GM06990 (cell line): ENCODE results near the gene CSF1R.
"Not testable (repeated sequence)": the region's sequence is repeated elsewhere in the genome, so short reads cannot be mapped to it uniquely, and the experiment has no call there.

Experiments used
- DNase-seq: peaks from one replicate; pipeline ENCODE4 v3.0.0-alpha.2; 2011; ENCODE audit not compliant: insufficient read length; ENCODE audit errors: extremely low read depth
- H3K27me3 ChIP-seq: replicated peaks from 2 replicates; pipeline ENCODE4 v1.6.0; 2011; ENCODE audit warnings: low read length; ENCODE audit not compliant: control insufficient read depth, insufficient read depth
- H3K36me3 ChIP-seq: 2 replicates; pipeline ENCODE4 v1.5.1; 2011; ENCODE audit warnings: low read length; ENCODE audit not compliant: control insufficient read depth, insufficient read depth
- H3K4me3 ChIP-seq: replicated peaks from 2 replicates; pipeline ENCODE4 v1.5.1; 2011; ENCODE audit warnings: low read depth, mild to moderate bottlenecking, control low read depth, low read length
- TF ChIP-seq, protein P1 (sequence below): IDR thresholded peaks from 2 replicates; pipeline ENCODE4 v1.5.1; 2011; ENCODE audit warnings: low read length, control low read depth, mild to moderate bottlenecking, inconsistent platforms; ENCODE audit not compliant: insufficient read depth, poor library complexity, severe bottlenecking

CSF1R gene

DNA sequence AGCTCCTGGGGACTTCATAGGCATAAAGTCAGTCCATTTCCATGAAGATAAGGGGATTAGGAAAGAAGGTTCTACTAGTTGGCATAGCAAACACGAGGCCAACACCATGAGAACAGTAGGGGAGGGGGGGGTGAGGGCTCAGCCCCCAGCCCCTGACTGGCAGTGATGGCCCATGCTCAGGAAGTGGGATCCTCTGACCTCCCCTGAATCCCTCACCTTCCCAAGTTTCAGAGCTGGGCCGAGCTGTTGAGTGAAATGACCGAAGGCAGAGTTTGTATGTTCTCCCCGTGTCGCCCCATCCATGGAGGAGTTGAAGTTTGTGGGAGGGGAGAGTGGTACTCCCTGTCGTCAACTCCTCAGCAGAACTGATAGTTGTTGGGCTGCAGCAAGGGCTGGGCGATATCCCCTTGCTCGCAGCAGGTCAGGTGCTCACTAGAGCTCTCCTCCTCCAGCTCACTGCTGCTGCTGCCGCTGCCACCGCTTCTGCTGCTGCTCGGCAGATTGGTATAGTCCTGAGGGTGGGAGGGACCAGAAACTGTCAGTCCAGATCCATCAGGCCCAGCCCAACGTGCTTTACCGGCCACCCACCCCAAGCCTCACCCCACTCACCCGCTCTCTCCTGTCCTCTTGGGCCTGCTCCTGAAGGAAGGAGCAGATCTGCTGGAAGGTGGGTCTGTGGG is 32.5 kb downstream of the CSF1R start:
- TF ChIP-seq, protein P1, sequence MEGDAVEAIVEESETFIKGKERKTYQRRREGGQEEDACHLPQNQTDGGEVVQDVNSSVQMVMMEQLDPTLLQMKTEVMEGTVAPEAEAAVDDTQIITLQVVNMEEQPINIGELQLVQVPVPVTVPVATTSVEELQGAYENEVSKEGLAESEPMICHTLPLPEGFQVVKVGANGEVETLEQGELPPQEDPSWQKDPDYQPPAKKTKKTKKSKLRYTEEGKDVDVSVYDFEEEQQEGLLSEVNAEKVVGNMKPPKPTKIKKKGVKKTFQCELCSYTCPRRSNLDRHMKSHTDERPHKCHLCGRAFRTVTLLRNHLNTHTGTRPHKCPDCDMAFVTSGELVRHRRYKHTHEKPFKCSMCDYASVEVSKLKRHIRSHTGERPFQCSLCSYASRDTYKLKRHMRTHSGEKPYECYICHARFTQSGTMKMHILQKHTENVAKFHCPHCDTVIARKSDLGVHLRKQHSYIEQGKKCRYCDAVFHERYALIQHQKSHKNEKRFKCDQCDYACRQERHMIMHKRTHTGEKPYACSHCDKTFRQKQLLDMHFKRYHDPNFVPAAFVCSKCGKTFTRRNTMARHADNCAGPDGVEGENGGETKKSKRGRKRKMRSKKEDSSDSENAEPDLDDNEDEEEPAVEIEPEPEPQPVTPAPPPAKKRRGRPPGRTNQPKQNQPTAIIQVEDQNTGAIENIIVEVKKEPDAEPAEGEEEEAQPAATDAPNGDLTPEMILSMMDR = no peak

DNA sequence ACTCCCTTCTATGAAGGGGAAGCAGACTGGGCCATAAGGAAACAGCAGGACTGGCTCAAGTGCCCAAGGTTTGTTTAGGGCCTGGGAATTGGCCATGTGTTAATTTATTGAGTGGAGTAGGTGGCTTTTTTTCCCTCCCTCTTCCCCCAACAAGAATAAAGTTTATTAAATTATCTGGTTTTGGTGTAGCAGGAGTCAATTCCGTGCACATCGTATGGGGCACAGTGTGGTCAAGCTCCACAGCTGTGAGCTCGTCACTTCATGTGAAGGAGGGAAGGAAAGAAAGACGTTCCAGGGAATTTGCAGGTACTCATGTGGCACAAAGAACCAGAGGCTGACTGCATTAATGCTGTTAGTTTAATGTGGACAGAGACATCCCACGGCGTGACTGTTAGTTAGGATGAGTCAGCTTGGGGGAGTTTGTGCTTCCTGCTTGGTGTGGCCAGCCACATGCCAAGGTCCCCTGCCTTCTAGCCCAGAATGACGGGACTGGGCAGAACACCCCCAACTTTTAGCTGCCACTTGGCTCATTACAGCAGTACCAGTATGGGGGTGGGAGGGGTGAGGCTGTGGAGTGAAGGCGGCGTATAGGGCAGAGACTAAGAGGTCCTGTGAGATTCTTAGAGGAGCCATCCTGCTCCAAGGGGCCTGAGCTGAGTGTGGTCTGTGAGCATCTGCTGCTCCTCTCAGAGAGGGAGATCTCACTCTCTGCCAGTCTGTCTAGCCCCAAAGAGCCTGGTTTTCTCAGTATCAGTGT is 33.2 kb downstream of the CSF1R start:
- no peak for DNase-seq
- H3K27me3 ChIP-seq = no peaks in the 10 kb centered on the region
- no peak overlapping the region for H3K4me3 ChIP-seq
- H3K36me3 ChIP-seq = peaks cover 50% of the 10 kb centered on the region
- TF ChIP-seq, protein P1 = no peak

More for the DNA sequence above, 32.5 kb downstream of the CSF1R start:
- no peak for DNase-seq
- H3K27me3 ChIP-seq = no peaks in the 10 kb centered on the region
- H3K4me3 ChIP-seq = no peak overlapping the region
- peaks cover 48% of the 10 kb centered on the region for H3K36me3 ChIP-seq

DNA sequence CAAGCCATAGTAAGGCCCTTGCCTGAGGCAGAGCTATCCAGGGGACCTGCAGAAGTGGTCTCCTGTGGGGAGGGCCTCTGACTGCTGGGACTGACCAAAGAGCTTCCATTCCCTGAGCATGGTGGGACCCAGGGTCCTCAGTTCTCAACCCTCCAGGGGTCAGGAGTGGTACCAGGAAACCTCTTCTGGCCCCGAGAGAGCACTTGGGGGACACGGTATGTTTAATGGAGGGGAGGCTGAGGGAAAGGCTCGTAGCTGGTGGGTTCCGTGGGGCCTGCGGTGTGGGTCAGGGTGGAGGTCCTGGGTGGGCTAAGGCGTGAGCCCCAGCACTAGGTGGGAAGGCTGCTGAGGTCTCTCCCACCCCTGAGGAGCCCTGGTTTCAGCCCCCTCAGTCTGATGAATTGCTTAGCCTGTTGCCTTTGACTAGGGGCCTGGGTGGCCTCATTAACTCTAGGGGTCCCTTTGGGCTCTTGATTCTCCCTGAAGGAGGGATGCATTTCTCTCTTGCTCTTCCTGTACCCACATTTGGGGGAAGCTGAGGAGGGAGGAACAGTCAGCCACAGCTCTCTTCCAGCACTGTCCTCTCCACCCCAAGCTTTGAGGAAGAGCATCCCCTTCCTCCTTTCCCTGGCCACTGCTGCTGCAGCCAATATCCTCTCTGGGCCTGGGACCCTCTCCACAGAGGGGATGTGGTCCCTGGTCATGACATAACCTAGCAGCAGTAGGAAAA is 34.0 kb downstream of the CSF1R start:
- Histone ChIP-seq H3K36me3 (peaks cover 55% of the 10 kb centered on the region), H3K4me3 (no peak overlapping the region)
- TF ChIP-seq, protein P1 = no peak

DNA sequence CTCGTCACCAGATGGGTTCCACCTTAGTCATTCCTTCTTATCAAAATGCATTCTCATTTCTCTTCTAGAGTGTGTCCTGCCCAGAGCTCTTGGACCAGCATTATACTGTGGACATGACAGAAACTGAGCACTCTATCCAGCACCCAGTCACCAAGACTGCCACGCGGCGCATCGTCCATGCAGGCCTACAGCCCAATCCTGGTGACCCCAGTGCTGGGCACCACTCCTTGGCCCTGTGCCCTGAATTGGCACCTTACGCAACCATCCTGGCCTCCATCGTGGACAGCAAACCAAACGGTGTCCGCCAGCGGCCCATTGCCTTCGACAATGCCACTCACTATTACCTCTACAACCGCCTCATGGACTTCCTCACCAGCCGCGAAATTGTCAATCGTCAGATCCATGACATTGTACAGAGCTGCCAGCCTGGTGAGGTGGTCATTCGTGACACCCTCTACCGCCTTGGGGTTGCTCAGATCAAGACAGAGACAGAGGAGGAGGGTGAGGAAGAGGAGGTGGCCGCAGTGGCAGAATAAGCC is 34.6 kb downstream of the CSF1R start:
- TF ChIP-seq, protein P1 = no peak
- H3K4me3 ChIP-seq = no peak overlapping the region
- no peak for DNase-seq
- H3K27me3 ChIP-seq = no peaks in the 10 kb centered on the region
- peaks cover 56% of the 10 kb centered on the region for H3K36me3 ChIP-seq

More for the DNA sequence above, 34.0 kb downstream of the CSF1R start:
- DNase-seq = no peak
- H3K27me3 ChIP-seq = no peaks in the 10 kb centered on the region

DNA sequence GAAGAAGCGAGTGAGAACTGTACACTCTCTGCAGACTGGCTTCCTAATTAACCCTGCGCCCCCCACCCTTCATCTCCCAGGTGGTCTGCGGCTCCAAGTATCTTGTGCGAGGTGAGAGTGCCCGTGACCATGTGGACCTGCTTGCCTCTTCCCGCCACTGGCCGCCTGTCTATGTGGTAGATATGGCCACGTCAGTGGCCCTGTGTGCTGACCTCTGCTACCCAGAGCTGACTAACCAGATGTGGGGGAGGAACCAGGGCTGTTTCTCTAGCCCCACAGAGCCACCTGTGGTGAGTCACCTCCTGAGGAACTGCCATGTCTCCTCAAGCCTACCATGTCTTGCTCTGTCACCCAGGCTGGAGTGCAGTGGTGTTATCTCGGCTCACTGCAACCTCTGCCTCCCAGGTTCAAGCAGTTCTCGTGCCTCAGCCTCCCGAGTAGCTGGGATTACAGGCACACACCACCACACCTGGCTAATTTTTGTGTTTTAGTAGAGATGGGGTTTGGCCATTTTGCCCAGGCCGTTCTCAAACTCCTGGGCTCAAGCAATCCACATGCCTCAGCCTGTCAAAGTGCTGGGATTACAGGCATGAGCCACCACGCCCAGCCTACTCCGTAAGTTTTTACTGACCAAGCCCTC is 36.1 kb downstream of the CSF1R start:
- H3K4me3 ChIP-seq, DNase-seq, H3K27me3 ChIP-seq: not testable (repeated sequence)
- H3K36me3 ChIP-seq = peaks cover 60% of the 10 kb centered on the region
